UCSD-AML1 (cell line): ENCODE results near the gene XIRP1.
A peak's percentile ranks its signal among the peaks of the same experiment; 100 is the strongest.

Experiments used
- DNase-seq: peaks from one replicate; lab custom pipeline; 2025; ENCODE audit not compliant: unreplicated experiment; lab: John Stamatoyannopoulos, UW

XIRP1 gene

GRCh38 chr3:39210078-39210477, 17.7 kb upstream of the XIRP1 start:
- no peak for DNase-seq

GRCh38 chr3:39209329-39209970, 17.1 kb upstream of the XIRP1 start:
- DNase-seq: no peak

GRCh38 chr3:39208463-39209055, 16.2 kb upstream of the XIRP1 start:
- peak; percentile 53 for DNase-seq

- no peak for DNase-seq
Observed at GRCh38 chr3:39207361-39208186, 15.2 kb upstream of the XIRP1 start.

- no peak for DNase-seq
Observed at GRCh38 chr3:39205919-39206516, 13.6 kb upstream of the XIRP1 start.

GRCh38 chr3:39205131-39205530, 12.7 kb upstream of the XIRP1 start:
- no peak for DNase-seq

- DNase-seq: no peak
Observed at GRCh38 chr3:39203860-39204259, 11.5 kb upstream of the XIRP1 start.

- no peak for DNase-seq
Observed at GRCh38 chr3:39203402-39203801, 11.0 kb upstream of the XIRP1 start.

- DNase-seq: peak; percentile 36
Observed at GRCh38 chr3:39202094-39202493, 9.7 kb upstream of the XIRP1 start.

- no peak for DNase-seq
Observed at GRCh38 chr3:39196671-39197356, 4.4 kb upstream of the XIRP1 start.

GRCh38 chr3:39196034-39196433, 3.6 kb upstream of the XIRP1 start:
- no peak for DNase-seq

- no peak for DNase-seq
Observed at GRCh38 chr3:39193391-39193790, 996 bp upstream of the XIRP1 start.

- DNase-seq: no peak
Observed at GRCh38 chr3:39191773-39192172, 622 bp downstream of the XIRP1 start.

- DNase-seq: no peak
Observed at GRCh38 chr3:39191111-39191510, 1.3 kb downstream of the XIRP1 start.

- no peak for DNase-seq
Observed at GRCh38 chr3:39190281-39191025, 1.9 kb downstream of the XIRP1 start.

- DNase-seq: peak; percentile 58
Observed at GRCh38 chr3:39189959-39190269, 2.5 kb downstream of the XIRP1 start.

- no peak for DNase-seq
Observed at GRCh38 chr3:39189150-39189958, 3.0 kb downstream of the XIRP1 start.

GRCh38 chr3:39188271-39189149, 3.9 kb downstream of the XIRP1 start:
- DNase-seq: no peak
